ENCODE results near the gene ADAMTS12. TPM values are rescaled to one million over a fixed set of nuclear protein-coding genes. Genes with fewer than 3 reads are reported as not detected.
A peak's percentile ranks its signal among the peaks of the same experiment; 100 is the strongest.

ADAMTS12 gene
- total RNA-seq, 1 donor from 2014 or later: 2.1 TPM

- intact Hi-C loops (cut with DNase I): no loop called here
- ATAC-seq (no peak), DNase-seq (ENCODE audit: missing footprints) (no peak)
Measured at GRCh38 chr5:33691856-33692255, 199.9 kb downstream of the ADAMTS12 start.

- DNase-seq (ENCODE audit: missing footprints): no peak
- intact Hi-C loops (cut with DNase I): no loop called here
Measured at GRCh38 chr5:33690374-33691135, 201.2 kb downstream of the ADAMTS12 start.

DNA sequence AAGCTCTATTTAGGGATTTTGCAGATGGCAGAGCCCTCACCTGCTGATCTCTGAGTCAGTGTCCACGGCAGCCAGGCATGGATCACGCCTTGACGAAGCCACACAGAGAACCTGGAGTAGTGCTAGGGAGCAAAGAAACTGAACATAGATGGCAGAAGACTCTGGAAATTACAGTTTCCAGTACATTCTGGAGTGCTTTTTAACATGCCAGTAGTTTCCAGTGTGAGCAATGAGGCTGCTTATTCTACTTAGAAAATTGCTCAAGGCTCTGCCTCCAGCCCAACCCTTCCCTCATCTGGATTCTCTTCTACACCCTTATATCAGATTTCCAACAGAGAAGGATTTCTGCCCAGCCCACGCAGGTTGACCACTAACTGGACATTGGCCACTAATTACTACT is 203.3 kb downstream of the ADAMTS12 start:
- intact Hi-C loops (cut with DNase I): no loop called here
- no peak for DNase-seq (ENCODE audit: missing footprints)
- ATAC-seq: peak; percentile 23

More at GRCh38 chr5:33690374-33691135, 201.2 kb downstream of the ADAMTS12 start:
- ATAC-seq: no peak

- intact Hi-C loops (cut with DNase I): no loop called here
- no peak for DNase-seq (ENCODE audit: missing footprints)
- ATAC-seq: no peak
Measured at GRCh38 chr5:33688066-33688465, 203.7 kb downstream of the ADAMTS12 start.

DNA sequence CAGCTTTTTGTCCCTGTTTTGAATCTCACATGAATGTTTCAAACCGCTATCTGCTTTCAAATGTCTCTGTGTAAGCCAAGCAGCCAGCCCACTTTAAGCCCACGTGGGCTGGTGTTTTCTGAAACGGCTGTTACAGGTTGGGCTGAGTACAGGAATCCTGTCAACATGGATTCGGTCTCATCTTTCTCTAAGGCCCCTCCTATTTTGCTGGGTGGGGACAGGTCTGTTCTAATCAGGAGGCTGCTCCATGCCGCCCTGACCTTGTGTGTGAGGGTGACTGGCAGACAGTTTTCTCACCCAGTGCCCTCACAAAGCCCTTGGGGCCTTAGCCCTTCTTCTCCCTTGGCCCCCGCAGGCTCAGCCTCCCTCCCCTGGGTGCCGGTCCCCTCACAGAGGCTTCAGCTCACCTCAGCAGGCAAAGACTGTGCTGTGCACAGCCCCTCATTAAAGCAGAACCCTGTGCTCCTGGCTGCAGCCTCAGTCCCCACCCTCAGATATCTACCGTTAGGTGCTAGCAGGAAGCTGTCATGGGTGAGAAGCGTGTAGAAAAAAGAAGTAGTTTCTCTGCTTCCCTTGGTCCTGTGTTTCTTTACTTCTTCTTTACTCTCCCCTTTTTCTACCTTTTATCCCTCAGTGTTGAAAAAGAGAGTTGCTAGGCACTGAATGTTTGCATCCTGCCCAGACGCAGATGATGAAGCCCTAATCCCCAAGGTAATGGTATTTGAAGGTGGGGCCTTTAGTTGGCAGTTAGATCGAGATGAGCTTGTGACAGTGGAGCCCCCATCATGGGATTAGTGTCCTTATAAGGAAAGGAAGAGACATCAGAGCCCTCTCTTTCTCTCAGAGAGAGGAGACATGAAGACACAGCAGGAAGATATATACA is 205.7 kb downstream of the ADAMTS12 start:
- ATAC-seq: no peak
- intact Hi-C loops (cut with DNase I): no loop called here
- DNase-seq (ENCODE audit: missing footprints): no peak

GRCh38 chr5:33684496-33685159 is 207.2 kb downstream of the ADAMTS12 start:
- ATAC-seq (no peak), DNase-seq (ENCODE audit: missing footprints) (no peak)
- intact Hi-C loops (cut with DNase I): no loop called here

- DNase-seq (ENCODE audit: missing footprints) (no peak), ATAC-seq (no peak)
- intact Hi-C loops (cut with DNase I): no loop called here
Measured at GRCh38 chr5:33679791-33680190, 212.0 kb downstream of the ADAMTS12 start.

- DNase-seq (ENCODE audit: missing footprints) (no peak), ATAC-seq (no peak)
Measured at GRCh38 chr5:33675958-33676464, 215.8 kb downstream of the ADAMTS12 start.

GRCh38 chr5:33671700-33672291 is 220.0 kb downstream of the ADAMTS12 start:
- ATAC-seq (peak; percentile 23), DNase-seq (ENCODE audit: missing footprints) (no peak)
- intact Hi-C loops (cut with DNase I): no loop called here

More at GRCh38 chr5:33675958-33676464, 215.8 kb downstream of the ADAMTS12 start:
- intact Hi-C loops (cut with DNase I): no loop called here

GRCh38 chr5:33662722-33663427 is 228.9 kb downstream of the ADAMTS12 start:
- DNase-seq (ENCODE audit: missing footprints) (no peak), ATAC-seq (no peak)
- intact Hi-C loops (cut with DNase I): no loop called here

DNA sequence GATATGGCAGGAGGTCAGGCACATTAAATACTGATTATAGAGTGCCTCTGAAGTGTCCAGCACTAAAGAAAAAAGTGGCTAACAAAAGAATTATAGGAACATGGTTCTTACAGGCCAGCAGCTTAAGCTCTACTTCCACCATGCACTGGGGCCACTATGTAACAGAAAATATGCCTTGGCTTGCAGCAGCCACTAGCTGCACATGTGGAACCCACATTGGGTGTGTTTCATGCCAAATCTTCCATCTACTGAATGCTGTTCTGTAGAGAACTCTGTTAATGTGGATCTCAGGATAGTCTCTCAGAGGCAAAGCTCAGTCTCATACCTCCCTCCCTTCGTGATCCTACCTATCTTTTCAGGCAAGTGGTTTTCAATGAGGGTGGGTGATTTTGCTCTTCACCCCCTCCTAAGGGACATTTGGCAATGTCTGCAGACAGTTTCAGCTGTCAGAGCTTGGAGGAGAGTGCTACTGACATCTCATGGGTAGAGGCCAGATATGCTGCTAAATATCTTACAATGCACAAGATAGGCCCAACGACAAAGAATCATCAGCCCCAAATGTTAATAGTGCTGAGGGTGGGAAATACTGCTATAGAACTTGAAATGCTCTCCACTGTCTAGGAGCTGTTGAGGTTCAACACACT is 232.1 kb downstream of the ADAMTS12 start:
- ATAC-seq (no peak), DNase-seq (ENCODE audit: missing footprints) (no peak)
- intact Hi-C loops (cut with DNase I): no loop called here

GRCh38 chr5:33657804-33658440 is 233.9 kb downstream of the ADAMTS12 start:
- intact Hi-C loops (cut with DNase I): no loop called here
- ATAC-seq (no peak), DNase-seq (ENCODE audit: missing footprints) (no peak)

DNA sequence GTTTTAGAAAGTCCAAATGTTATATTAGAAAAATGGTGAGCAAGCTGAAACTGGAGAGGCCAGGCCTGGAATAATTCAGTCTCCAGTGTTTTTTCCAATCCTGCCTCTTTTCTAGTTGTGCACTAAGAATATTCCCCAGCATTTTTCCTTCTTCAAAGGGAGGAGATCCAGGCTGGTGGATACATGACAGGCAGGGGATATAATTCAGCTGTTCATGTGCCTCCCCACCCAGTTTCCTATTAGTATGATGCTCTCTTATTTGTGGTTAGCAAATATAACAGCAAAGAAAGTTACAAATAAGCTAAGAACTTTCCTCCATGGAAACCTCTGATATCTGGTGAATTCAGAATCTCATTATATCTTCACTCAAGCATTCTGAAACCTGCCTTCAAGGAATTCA is 234.6 kb downstream of the ADAMTS12 start:
- DNase-seq (ENCODE audit: missing footprints): no peak
- intact Hi-C loops (cut with DNase I): no loop called here
- no peak for ATAC-seq

- no peak for DNase-seq (ENCODE audit: missing footprints)
- intact Hi-C loops (cut with DNase I): no loop called here
- no peak for ATAC-seq
Measured at GRCh38 chr5:33650911-33651310, 240.9 kb downstream of the ADAMTS12 start.

DNA sequence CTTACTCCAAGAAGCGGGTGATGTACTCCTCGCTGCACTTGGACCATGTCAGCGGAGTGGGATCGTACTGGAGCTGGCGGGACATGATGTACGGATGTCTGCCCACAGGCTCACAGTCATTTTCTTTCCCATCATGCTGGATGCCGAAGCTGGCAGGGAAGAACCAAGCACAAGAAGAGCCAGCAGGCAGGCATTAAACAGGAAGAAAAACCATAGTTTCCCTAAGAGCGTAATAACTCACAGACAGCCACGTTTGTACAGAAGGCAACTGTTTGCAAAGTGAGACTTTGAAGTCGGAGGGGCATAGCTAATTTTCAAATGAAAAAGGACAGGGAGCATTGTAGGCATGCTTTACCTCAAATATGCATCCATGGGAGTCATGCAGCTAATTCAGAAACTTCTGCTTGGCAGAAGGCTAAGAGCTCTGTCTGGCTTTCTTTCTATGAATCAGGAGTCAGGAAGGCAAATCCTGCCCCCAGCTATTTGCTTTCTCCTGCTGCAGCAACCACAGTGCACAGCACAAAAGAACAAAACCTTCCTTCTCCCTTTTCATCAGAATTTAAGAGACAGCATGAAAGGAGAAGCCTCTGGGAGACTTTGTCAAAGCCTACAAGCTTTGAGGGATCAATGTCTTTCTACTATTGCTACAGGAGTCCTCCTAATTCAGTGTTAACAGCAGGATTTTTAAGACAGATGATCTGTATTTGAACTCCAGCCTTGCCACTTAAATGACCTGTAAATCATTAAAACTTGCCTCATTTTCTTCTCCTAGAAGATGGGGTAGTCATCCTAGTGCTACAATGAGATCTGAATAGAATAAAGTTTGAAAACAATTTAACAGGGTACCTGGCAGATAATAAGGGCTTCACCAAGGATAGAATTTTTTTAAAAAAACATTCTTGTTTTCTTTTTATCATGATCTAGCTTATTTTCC is 242.0 kb downstream of the ADAMTS12 start:
- intact Hi-C loops (cut with DNase I): no loop called here
- ATAC-seq: no peak

DNA sequence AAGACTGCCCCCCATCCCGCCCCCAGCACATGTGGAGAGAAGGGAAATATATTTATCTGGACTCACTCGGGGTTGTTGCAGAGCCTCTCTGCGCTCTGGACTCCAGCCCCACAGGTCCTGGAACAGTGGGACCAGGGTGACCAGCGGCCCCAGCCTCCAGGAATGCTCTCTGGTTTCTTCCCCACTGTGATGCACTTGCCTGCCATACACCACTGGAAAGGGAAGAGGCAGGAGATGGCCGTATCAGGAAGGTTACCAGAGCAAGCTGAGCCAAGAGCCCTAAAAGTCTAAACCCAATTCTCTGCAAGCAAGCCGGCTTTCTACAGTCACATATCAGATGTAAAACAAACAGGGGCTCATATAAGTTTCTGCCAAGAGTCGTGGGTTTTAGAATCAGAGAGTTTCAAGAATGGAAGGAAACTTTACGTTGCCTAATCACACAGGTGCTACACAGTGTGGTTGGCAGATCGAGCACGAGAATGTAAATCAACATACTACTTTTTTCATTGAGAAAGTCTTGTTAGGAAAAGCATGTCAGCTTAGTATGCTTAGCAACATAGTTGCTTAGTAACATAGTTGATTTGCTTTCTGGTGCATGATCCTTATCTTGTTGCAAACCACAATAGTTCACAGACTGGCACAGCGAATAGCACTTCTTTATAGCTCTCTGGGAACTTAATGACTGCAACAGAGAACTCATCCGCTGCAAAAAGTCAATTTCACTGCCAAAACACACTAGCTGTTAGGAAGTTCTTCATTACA is 249.9 kb downstream of the ADAMTS12 start:
- no peak for ATAC-seq
- DNase-seq (ENCODE audit: missing footprints): no peak

More for the DNA sequence above, 242.0 kb downstream of the ADAMTS12 start:
- no peak for DNase-seq (ENCODE audit: missing footprints)

More for the DNA sequence above, 249.9 kb downstream of the ADAMTS12 start:
- intact Hi-C loops (cut with DNase I): no loop called here

Data from Right ventricle myocardium inferior (tissue), 1 donor.